Measurements from ENCODE around the gene DDIT4. TPM values are rescaled to one million over a fixed set of nuclear protein-coding genes. Genes with fewer than 3 reads are reported as not detected.

The DDIT4 gene
- total RNA-seq, 2 donors from 2014 or later: 45.5 to 147 TPM

DNA sequence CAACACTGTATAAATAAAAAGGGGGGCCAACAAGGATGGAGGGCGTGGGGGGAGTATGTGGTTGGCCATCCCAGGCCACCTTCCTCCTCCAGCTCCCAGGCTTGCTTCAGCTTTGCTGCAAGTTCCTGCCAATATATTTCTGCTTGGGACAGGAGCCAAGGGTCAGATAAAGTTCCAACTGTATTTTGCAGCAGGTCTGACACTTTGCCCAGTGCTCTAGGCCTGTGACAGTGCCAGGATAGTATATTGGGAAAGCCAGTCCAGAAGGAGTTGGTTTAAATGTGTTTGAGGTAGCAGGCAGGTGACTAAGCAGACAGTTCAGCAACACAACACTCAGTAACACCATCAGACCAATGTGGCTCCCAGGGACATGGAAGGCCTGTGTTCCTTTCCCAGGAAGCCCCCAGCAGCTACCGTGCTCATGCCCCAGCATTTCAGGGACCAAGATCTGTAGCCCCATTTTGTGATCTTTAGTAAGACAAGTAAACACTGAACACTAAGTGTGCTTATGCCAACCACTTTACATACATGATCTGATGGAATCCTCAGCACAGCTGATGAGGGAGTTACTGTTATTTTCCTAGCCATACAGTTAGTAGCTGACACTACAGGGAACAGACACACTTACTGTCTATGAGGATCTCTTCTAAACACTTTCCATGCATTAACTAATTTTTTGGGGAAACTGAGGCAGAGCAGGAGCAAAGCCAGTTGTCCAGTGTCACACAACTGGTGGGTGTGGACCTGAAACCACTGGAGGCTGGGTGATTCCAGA, 42.1 kb downstream of the DDIT4 start:
- peak; percentile 82 for DNase-seq
- H3K27me3 ChIP-seq: no peaks in the 10 kb centered on the region
- no peaks in the 10 kb centered on the region for H3K36me3 ChIP-seq
- no peaks in the 10 kb centered on the region for H3K9me3 ChIP-seq
- intact Hi-C loops (cut with DNase I): no loop called here
- TF ChIP-seq, protein P1, sequence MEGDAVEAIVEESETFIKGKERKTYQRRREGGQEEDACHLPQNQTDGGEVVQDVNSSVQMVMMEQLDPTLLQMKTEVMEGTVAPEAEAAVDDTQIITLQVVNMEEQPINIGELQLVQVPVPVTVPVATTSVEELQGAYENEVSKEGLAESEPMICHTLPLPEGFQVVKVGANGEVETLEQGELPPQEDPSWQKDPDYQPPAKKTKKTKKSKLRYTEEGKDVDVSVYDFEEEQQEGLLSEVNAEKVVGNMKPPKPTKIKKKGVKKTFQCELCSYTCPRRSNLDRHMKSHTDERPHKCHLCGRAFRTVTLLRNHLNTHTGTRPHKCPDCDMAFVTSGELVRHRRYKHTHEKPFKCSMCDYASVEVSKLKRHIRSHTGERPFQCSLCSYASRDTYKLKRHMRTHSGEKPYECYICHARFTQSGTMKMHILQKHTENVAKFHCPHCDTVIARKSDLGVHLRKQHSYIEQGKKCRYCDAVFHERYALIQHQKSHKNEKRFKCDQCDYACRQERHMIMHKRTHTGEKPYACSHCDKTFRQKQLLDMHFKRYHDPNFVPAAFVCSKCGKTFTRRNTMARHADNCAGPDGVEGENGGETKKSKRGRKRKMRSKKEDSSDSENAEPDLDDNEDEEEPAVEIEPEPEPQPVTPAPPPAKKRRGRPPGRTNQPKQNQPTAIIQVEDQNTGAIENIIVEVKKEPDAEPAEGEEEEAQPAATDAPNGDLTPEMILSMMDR (IDR thresholded peaks at IDR 0.05): no peak
- peak overlapping the region; percentile 4 to 18 for H3K9ac ChIP-seq (ENCODE audit: low read depth in 2 of 2, low read length in 2 of 2)
- H3K4me1 ChIP-seq: peaks cover 27% of the 10 kb centered on the region
- H3K4me3 ChIP-seq: no peak overlapping the region
- H3K27ac ChIP-seq: peak overlapping the region; percentile 62

DNA sequence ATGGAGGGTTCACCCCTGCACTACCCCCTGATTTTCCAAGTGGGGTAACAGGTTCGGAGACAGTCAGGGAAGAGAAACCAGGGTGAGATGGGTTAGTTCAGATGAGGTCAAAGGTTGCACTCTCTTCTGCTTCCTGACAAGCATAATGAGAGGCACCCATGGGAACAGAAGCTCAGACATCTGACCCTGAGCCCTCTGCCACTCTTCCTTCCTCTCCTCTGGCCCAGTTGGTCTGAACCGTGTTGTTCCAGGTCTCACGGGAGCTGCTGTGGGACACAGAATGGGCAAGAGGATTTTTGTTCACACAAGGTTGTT, 42.6 kb downstream of the DDIT4 start:
- Histone ChIP-seq H3K36me3 (no peaks in the 10 kb centered on the region), H3K9ac (ENCODE audit: low read depth in 2 of 2, low read length in 2 of 2) (peak overlapping the region; percentile 4 to 8), H3K4me3 (no peak overlapping the region), H3K27ac (peak overlapping the region; percentile 62), H3K27me3 (no peaks in the 10 kb centered on the region), H3K9me3 (no peaks in the 10 kb centered on the region), H3K4me1 (peaks cover 33% of the 10 kb centered on the region)
- no peak for DNase-seq
- intact Hi-C loops (cut with DNase I): no loop called here
- TF ChIP-seq, protein P1 (IDR thresholded peaks at IDR 0.05): no peak

DNA sequence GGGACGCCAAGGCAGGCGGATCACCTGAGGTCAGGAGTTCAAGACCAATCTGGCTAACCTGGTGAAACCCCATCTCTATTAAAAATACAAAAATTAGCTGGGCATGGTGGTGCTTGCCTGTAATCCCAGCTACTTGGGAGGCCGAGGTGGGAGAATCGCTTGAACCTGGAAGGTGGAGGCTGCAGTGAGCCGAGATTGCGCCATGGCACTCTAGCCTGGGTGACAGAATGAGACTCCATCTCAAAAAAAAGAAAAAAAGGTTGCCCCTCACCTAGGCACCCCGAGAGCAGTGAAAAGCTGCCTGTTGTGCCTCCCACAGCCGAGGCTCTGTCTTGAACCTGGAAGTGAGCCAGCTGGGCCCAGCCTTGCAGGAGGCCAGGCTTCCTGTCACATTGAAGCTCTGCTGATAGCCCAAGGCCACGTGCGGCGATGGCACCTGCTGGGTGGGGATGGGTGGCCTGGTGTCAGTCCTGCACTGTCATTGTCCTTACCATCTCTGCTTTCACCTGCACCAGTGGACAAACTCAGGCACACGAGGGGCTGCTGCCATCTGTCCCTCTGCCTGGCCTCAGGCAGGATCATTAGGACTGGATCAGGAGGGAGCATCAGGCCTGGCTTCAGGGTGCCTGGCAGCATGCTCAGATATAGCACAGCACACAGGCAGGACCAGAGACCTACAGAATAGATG, 43.2 kb downstream of the DDIT4 start:
- H3K4me1 ChIP-seq: peaks cover 33% of the 10 kb centered on the region
- peak; percentile 88 for DNase-seq
- H3K27me3 ChIP-seq: no peaks in the 10 kb centered on the region
- H3K9me3 ChIP-seq: no peaks in the 10 kb centered on the region
- no peaks in the 10 kb centered on the region for H3K36me3 ChIP-seq
- no peak overlapping the region for H3K4me3 ChIP-seq
- peak overlapping the region in 1 of 2 donors; percentile 43 for H3K9ac ChIP-seq (ENCODE audit: low read depth in 2 of 2, low read length in 2 of 2)
- TF ChIP-seq, protein P1 (IDR thresholded peaks at IDR 0.05): no peak
- H3K27ac ChIP-seq: peak overlapping the region; percentile 62
- intact Hi-C loops (cut with DNase I): no loop called here

DNA sequence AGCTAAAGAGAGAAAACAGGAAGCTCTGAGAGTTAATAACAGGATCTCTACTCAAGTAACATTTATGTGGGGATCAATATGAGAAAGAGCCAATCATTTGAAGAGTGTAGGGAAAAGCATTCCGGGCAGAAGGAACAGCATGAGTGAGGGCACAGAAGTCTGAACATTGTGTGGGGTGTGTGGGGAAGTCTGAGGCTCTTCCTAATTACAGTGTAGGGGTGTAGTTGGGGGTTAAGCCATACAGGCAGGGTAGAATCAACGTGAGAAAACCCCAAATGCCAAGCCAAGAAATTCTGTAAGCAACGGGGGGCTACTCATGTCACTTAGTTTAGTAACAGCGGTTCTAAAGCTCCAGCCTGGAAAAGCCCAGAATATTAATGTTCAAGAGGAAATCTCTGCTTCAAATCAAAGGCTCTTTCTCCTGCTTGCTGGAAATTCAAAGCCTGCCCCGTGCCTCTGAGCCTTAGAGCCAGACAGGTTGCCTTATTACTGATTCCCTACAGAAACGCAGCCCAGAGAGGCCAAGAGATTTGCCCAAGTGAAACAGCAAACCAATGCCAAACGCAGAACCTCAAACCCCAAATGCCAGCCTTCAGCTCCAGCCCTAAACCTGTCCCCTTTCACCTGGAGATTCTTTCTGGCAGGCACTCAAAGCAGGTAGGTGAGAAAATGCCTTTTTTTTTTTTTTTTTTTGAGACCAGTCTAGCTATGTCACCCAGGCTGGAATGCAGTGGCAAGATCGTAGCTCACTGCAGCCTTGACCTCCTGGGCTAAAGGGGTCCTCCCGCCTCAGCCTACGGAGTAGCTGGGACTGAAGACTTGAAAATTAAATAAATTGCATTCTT, 44.9 kb downstream of the DDIT4 start:
- Histone ChIP-seq H3K4me3 (peak overlapping the region; percentile 30), H3K4me1 (peaks cover 33% of the 10 kb centered on the region), H3K27me3 (no peaks in the 10 kb centered on the region), H3K9ac (ENCODE audit: low read depth in 2 of 2, low read length in 2 of 2) (peak overlapping the region; percentile 77 to 80), H3K27ac (peak overlapping the region; percentile 81), H3K9me3 (no peaks in the 10 kb centered on the region), H3K36me3 (no peaks in the 10 kb centered on the region)
- intact Hi-C loops (cut with DNase I): no loop called here
- DNase-seq: no peak
- TF ChIP-seq, protein P1 (IDR thresholded peaks at IDR 0.05): no peak
